Left lung (tissue), 10 donors: ENCODE measurements around the gene CDK2. TPM values are rescaled to one million over a fixed set of nuclear protein-coding genes. Genes with fewer than 3 reads are reported as not detected.

ENCODE experiments used
- ATAC-seq: fragments of 200-7000 bp; cut with Tn5 transposase; one replicate; pipeline ENCODE4 v1.9.1; 2020; ENCODE audit warnings: moderate library complexity
- DNase-seq, 4 donors: peaks; one replicate each; pipeline ENCODE4 v3.0.0-alpha.2; 2013 to 2020
- H3K27ac ChIP-seq, 2 donors: fragments of 200-600 bp; sonication (generic) in 1 of 2; one replicate each; pipeline versions ENCODE4 v1.5.0 to v1.8.0; 2020 to 2021
- H3K27me3 ChIP-seq, 2 donors: fragments of 200-600 bp; sonication (generic) in 1 of 2; one replicate each; pipeline versions ENCODE4 v1.5.0 to v1.8.0; 2020 to 2021
- H3K36me3 ChIP-seq, 2 donors: fragments of 200-600 bp; sonication (generic) in 1 of 2; one replicate each; pipeline versions ENCODE4 v1.5.0 to v1.8.0; 2020 to 2021
- H3K4me1 ChIP-seq, 2 donors: fragments of 200-600 bp; one replicate each; pipeline ENCODE4 v1.8.0; 2021
- H3K4me3 ChIP-seq, 2 donors: fragments of 200-600 bp; sonication (generic) in 1 of 2; one replicate each; pipeline versions ENCODE4 v1.5.0 to v1.8.0; 2020 to 2021; ENCODE audit warnings: mild to moderate bottlenecking in 1 of 2
- H3K9me3 ChIP-seq, 2 donors: fragments of 200-600 bp; sonication (generic) in 1 of 2; one replicate each; pipeline versions ENCODE4 v1.5.0 to v1.8.0; 2020 to 2021
- CTCF ChIP-seq, 2 donors: fragments of 200-600 bp; sonication (generic) in 1 of 2; IDR thresholded peaks; one replicate each; pipeline versions ENCODE4 v1.5.0 to v1.8.0; 2021; ENCODE audit warnings: antibody characterized with exemption in 2 of 2
- intact Hi-C, 2 donors: fragments of 100-400 bp; cut with DNase I; formaldehyde crosslinking; loops; one replicate each; pipeline versions ENCODE4 v1.11.2 to v1.14.2; 2022
- polyA plus RNA-seq, 6 donors: library from polyadenylated mRNA; unstranded; fragments of 120-200 nt; gene quantifications; one replicate each; pipeline ENCODE4 v1.2.1, GENCODE V29; 2013; ENCODE audit not compliant: insufficient read length in 6 of 6
- total RNA-seq, 2 donors: library from RNA; stranded (reverse); fragmentation: NEBNext Ultra II Directional; extraction: Animal tissue kit (Norgen Biotek cat#: 25700); gene quantifications; one replicate each; pipeline ENCODE4 v1.2.1, GENCODE V29; 2021
- donor health status: DM: no; HTN: yes; CAD: no.
- donor health status: DM: no; HTN: no; CAD: no.

The CDK2 gene
- total and polyA plus RNA-seq, 8 donors = 34.1 to 89.0 (median 76.8) TPM

GRCh38 chr12:55925870-55926737 is 40.5 kb upstream of the CDK2 start:
- intact Hi-C loops = loop anchor here in 1 of 2 donors (10.0 kb wide), 1 partner anchor 91 kb away; no protein-coding TSS in a partner anchor
- H3K36me3 ChIP-seq = peaks cover 0 to 30% of the 10 kb centered on the region in 2 donors
- H3K4me1 ChIP-seq = peaks cover 20 to 66% of the 10 kb centered on the region in 2 donors
- H3K27me3 ChIP-seq = no peaks in the 10 kb centered on the region
- peak overlapping the region; percentile 77 to 78 for H3K4me3 ChIP-seq
- peak overlapping the region; percentile 97 to 99 for H3K27ac ChIP-seq
- no peak for DNase-seq
- no peak for TF ChIP-seq CTCF (IDR thresholded peaks at IDR 0.05)
- no peak for ATAC-seq
- no peaks in the 10 kb centered on the region for H3K9me3 ChIP-seq

- H3K9me3 ChIP-seq = no peaks in the 10 kb centered on the region
- intact Hi-C loops = loop anchor here in 1 of 2 donors (10.0 kb wide), 1 partner anchor 92 kb away; no protein-coding TSS in a partner anchor
- H3K36me3 ChIP-seq = peaks cover 0 to 24% of the 10 kb centered on the region in 2 donors
- H3K4me3 ChIP-seq = peak overlapping the region; percentile 77 to 78
- peak overlapping the region; percentile 97 to 99 for H3K27ac ChIP-seq
- DNase-seq (peak; percentile 90 to 95 (median 92)), ATAC-seq (peak; percentile 83)
- H3K4me1 ChIP-seq = peaks cover 24 to 63% of the 10 kb centered on the region in 2 donors
- TF ChIP-seq CTCF (IDR thresholded peaks at IDR 0.05) = peak; percentile 37 to 49
- H3K27me3 ChIP-seq = no peaks in the 10 kb centered on the region
These were observed 39.7 kb upstream of the CDK2 start for GRCh38 chr12:55926738-55927587.

- H3K4me1 ChIP-seq = peaks cover 27 to 65% of the 10 kb centered on the region in 2 donors
- TF ChIP-seq CTCF (IDR thresholded peaks at IDR 0.05) = no peak
- peaks cover 0 to 15% of the 10 kb centered on the region in 2 donors for H3K36me3 ChIP-seq
- H3K27ac ChIP-seq = peak within 1 kb of the TSS; percentile 97 to 99
- intact Hi-C loops = loop anchor here in 1 of 2 donors (10.0 kb wide), 1 partner anchor 93 kb away; no protein-coding TSS in a partner anchor
- no peaks in the 10 kb centered on the region for H3K9me3 ChIP-seq
- DNase-seq = peak; percentile 70 to 94 (median 84)
- peak within 1 kb of the TSS; percentile 77 to 78 for H3K4me3 ChIP-seq
- no peaks in the 10 kb centered on the region for H3K27me3 ChIP-seq
- ATAC-seq = peak; percentile 70
These were observed 38.8 kb upstream of the CDK2 start, which contains the start of gene PYM1 for GRCh38 chr12:55927588-55928502. Gene PYM1, minus strand, starts transcription at chr12:55927894. Its CDS starts 133 bp downstream, at chr12:55927761.

GRCh38 chr12:55929306-55929791 is 37.3 kb upstream of the CDK2 start:
- Histone ChIP-seq H3K4me3 (no peak overlapping the region), H3K27ac (peak overlapping the region; percentile 89 to 90), H3K36me3 (peaks cover 0 to 1% of the 10 kb centered on the region in 2 donors), H3K4me1 (peaks cover 31 to 72% of the 10 kb centered on the region in 2 donors), H3K27me3 (no peaks in the 10 kb centered on the region), H3K9me3 (no peaks in the 10 kb centered on the region)
- ATAC-seq (no peak), DNase-seq (no peak)
- TF ChIP-seq CTCF (IDR thresholded peaks at IDR 0.05) = no peak
- intact Hi-C loops = loop anchor here in 1 of 2 donors (10.0 kb wide), 1 partner anchor 95 kb away; no protein-coding TSS in a partner anchor
